H9 (cell line): ENCODE results near the gene BAG3. TPM values are rescaled to one million over a fixed set of nuclear protein-coding genes. Genes with fewer than 3 reads are reported as not detected.

Experiments used
- DNase-seq: peaks from one replicate; pipeline ENCODE4 v3.0.0-alpha.2; 2017
- H2AFZ ChIP-seq: one replicate; pipeline ENCODE4 v1.6.1; 2013; ENCODE audit warnings: mild to moderate bottlenecking, low read length, control low read depth, moderate library complexity
- H2AK5ac ChIP-seq: 2 replicates; pipeline ENCODE4 v1.6.1; 2013; ENCODE audit warnings: low read length, control low read depth, mixed read lengths; ENCODE audit not compliant: insufficient read length
- H2BK120ac ChIP-seq: one replicate; pipeline ENCODE4 v1.6.1; 2013; ENCODE audit warnings: low read depth, mild to moderate bottlenecking, low read length, control low read depth, inconsistent platforms; ENCODE audit not compliant: poor library complexity, severe bottlenecking
- H2BK12ac ChIP-seq: 2 replicates; pipeline ENCODE4 v1.6.1; 2013; ENCODE audit warnings: low read length, control low read depth, mixed read lengths, low read depth; ENCODE audit not compliant: insufficient read length
- H2BK15ac ChIP-seq: 2 replicates; pipeline ENCODE4 v1.6.1; 2013; ENCODE audit warnings: low read depth, low read length, control low read depth
- H2BK20ac ChIP-seq: one replicate; pipeline ENCODE4 v1.6.1; 2013; ENCODE audit warnings: low read depth, mild to moderate bottlenecking, low read length, control low read depth, inconsistent platforms; ENCODE audit not compliant: poor library complexity, severe bottlenecking
- H2BK5ac ChIP-seq: 2 replicates; pipeline ENCODE4 v1.6.1; 2013; ENCODE audit warnings: low read length, control low read depth, mixed read lengths; ENCODE audit not compliant: insufficient read length
- H3K14ac ChIP-seq: 2 replicates; pipeline ENCODE4 v1.6.1; 2013; ENCODE audit warnings: low read length, control low read depth; ENCODE audit not compliant: insufficient read depth
- H3K18ac ChIP-seq: 2 replicates; pipeline ENCODE4 v1.6.1; 2013; ENCODE audit warnings: low read depth, mild to moderate bottlenecking, mixed read lengths, low read length, control low read depth; ENCODE audit not compliant: insufficient read length
- H3K23ac ChIP-seq: 2 replicates; pipeline ENCODE4 v1.6.1; 2013; ENCODE audit warnings: low read length, control low read depth, mixed read lengths, low read depth; ENCODE audit not compliant: insufficient read length
- H3K23me2 ChIP-seq: 2 replicates; pipeline ENCODE4 v1.6.1; 2013; ENCODE audit warnings: low read depth, mild to moderate bottlenecking, mixed read lengths, low read length, control low read depth; ENCODE audit not compliant: insufficient read length, poor library complexity, severe bottlenecking
- H3K27ac ChIP-seq: 2 replicates; pipeline ENCODE4 v1.5.1; 2013; ENCODE audit warnings: low read length, control low read depth, mixed read lengths, low read depth; ENCODE audit not compliant: insufficient read length
- H3K27me3 ChIP-seq: 2 replicates; pipeline ENCODE4 v1.6.1; 2013; ENCODE audit warnings: low read length, control low read depth, inconsistent platforms; ENCODE audit not compliant: insufficient read depth
- H3K4ac ChIP-seq: 2 replicates; pipeline ENCODE4 v1.6.1; 2013; ENCODE audit warnings: low read depth, mild to moderate bottlenecking, control low read depth, inconsistent platforms, low read length, moderate library complexity
- H3K4me1 ChIP-seq: 2 replicates; pipeline ENCODE4 v1.6.1; 2013; ENCODE audit warnings: low read length, control low read depth, inconsistent platforms; ENCODE audit not compliant: insufficient read depth
- H3K4me2 ChIP-seq: 2 replicates; pipeline ENCODE4 v1.6.1; 2013; ENCODE audit warnings: low read length, control low read depth, mixed read lengths; ENCODE audit not compliant: insufficient read length, insufficient read depth
- H3K56ac ChIP-seq: 2 replicates; pipeline ENCODE4 v1.6.1; 2013; ENCODE audit warnings: low read depth, mild to moderate bottlenecking, mixed read lengths, low read length, control low read depth; ENCODE audit not compliant: insufficient read length
- H3K79me1 ChIP-seq: 2 replicates; pipeline ENCODE4 v1.6.1; 2013; ENCODE audit warnings: low read depth, mild to moderate bottlenecking, moderate library complexity, low read length, control low read depth, inconsistent platforms; ENCODE audit not compliant: insufficient read depth, poor library complexity, severe bottlenecking
- H3K79me2 ChIP-seq: 2 replicates; pipeline ENCODE4 v1.6.1; 2013; ENCODE audit warnings: low read length, control low read depth, inconsistent platforms; ENCODE audit not compliant: insufficient read depth
- H3K9ac ChIP-seq: 2 replicates; pipeline ENCODE4 v1.6.1; 2013; ENCODE audit warnings: low read length, control low read depth, mixed read lengths; ENCODE audit not compliant: insufficient read length; ENCODE audit errors: extremely low read depth
- H3K9me3 ChIP-seq: one replicate; pipeline ENCODE4 v1.6.1; 2013; ENCODE audit warnings: low read depth, low read length, inconsistent platforms; ENCODE audit not compliant: control insufficient read depth
- H3T11ph ChIP-seq: one replicate; pipeline ENCODE4 v1.6.1; 2013; ENCODE audit warnings: mild to moderate bottlenecking, low read length, control low read depth, inconsistent platforms
- H4K20me1 ChIP-seq: one replicate; pipeline ENCODE4 v1.6.1; 2013; ENCODE audit not compliant: control insufficient read depth, insufficient read length, insufficient read depth
- H4K5ac ChIP-seq: 2 replicates; pipeline ENCODE4 v1.6.1; 2013; ENCODE audit warnings: low read depth, mild to moderate bottlenecking, mixed read lengths, low read length, control low read depth; ENCODE audit not compliant: insufficient read length
- H4K8ac ChIP-seq: replicated peaks from 2 replicates; pipeline ENCODE4 v1.6.1; 2013; ENCODE audit warnings: low read length, control low read depth, mixed read lengths, low read depth; ENCODE audit not compliant: insufficient read length
- H4K91ac ChIP-seq: 2 replicates; pipeline ENCODE4 v1.6.1; 2013; ENCODE audit warnings: low read depth, mild to moderate bottlenecking, moderate library complexity, mixed read lengths, low read length, control low read depth; ENCODE audit not compliant: insufficient read length
- H3K27ac Mint-ChIP-seq, 3 experiments: 2 replicates in 2 of 3; 3 replicates in 1 of 3; pipeline ENCODE4 v1.8.0; 2020 to 2021; ENCODE audit warnings: mixed read lengths in 3 of 3, mild to moderate bottlenecking in 1 of 3, moderate library complexity in 1 of 3
- H3K27me3 Mint-ChIP-seq: 2 replicates; pipeline ENCODE4 v1.8.0; 2021; ENCODE audit warnings: low read depth, mild to moderate bottlenecking, moderate library complexity, mixed read lengths
- H3K36me3 Mint-ChIP-seq, 3 experiments: 2 replicates in 2 of 3; 3 replicates in 1 of 3; pipeline ENCODE4 v1.8.0; 2020 to 2021; ENCODE audit warnings: low read depth in 3 of 3, mixed read lengths in 3 of 3; ENCODE audit not compliant: insufficient read depth in 1 of 3
- H3K4me1 Mint-ChIP-seq, 2 experiments: 2 replicates each; pipeline ENCODE4 v1.8.0; 2020; ENCODE audit warnings: mixed read lengths in 2 of 2
- H3K4me3 Mint-ChIP-seq, 2 experiments: 2 replicates in 1 of 2; 3 replicates in 1 of 2; pipeline ENCODE4 v1.8.0; 2020 to 2021; ENCODE audit warnings: mild to moderate bottlenecking in 2 of 2, mixed read lengths in 2 of 2, moderate library complexity in 1 of 2
- H3K9me3 Mint-ChIP-seq, 2 experiments: 2 replicates in 1 of 2; 3 replicates in 1 of 2; pipeline ENCODE4 v1.8.0; 2020; ENCODE audit warnings: mild to moderate bottlenecking in 2 of 2, mixed read lengths in 2 of 2, moderate library complexity in 1 of 2
- WGBS: extraction: QIAGEN DNeasy Blood & Tissue Kit; methylation state at CpG from one replicate; pipeline ENCODE4 v1.1.7; 2013; ENCODE audit warnings: missing lambda C conversion rate, low lambda C conversion rate, mixed read lengths; ENCODE audit not compliant: insufficient read length; ENCODE audit errors: extremely low coverage; 5-methylcytosine and 5-hydroxymethylcytosine counted together
- total RNA-seq: library from RNA; stranded (reverse); gene quantifications from 2 replicates; pipeline ENCODE4 v1.2.1, GENCODE V29; 2021
- TF ChIP-seq, protein P1 (sequence below): fragments of 200-600 bp; sonication (generic); conservative IDR thresholded peaks from 3 replicates; pipeline ENCODE4 v1.8.0; 2021; ENCODE audit warnings: antibody characterized with exemption, mild to moderate bottlenecking

The BAG3 gene
- total RNA-seq, 1 experiment from 2014 or later = 11.4 TPM

DNA sequence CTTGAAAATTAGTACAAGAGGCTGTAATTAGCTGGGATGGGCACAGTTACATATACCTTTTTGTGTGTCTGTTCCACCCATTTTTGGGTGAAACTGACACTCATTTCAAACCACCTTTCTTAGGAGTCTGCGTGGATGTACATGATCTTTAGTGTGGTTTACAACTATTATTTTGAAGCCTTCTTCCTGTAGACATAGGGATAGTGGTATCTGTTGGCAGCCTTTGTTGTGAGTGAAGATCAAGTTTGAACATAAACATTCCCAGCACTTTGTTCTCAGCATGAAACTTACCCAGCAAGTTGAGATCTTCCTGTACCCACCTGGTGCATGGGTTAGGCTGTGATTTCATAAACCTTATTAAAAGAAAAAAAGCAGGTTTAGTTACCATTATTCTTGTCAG lies 2.0 kb downstream of the BAG3 start:
- Histone ChIP-seq H2BK120ac (no peak overlapping the region), H4K5ac (no peak overlapping the region), H3K9ac (no peak overlapping the region), H3K27me3 (no peaks in the 10 kb centered on the region), H4K8ac (no peak overlapping the region), H2BK5ac (no peak overlapping the region), H3K23me2 (no peaks in the 10 kb centered on the region), H4K20me1 (no peaks in the 10 kb centered on the region), H3K23ac (no peak overlapping the region), H3K4me1 (peaks cover 4% of the 10 kb centered on the region; the same call in 1 of the 2 replicates), H3K4me2 (peak overlapping the region; percentile 42), H3K9me3 (no peaks in the 10 kb centered on the region), H3K56ac (no peak overlapping the region), H3K14ac (no peak overlapping the region), H2AK5ac (no peak overlapping the region), H4K91ac (no peak overlapping the region), H3K79me1 (no peaks in the 10 kb centered on the region), H3K79me2 (no peaks in the 10 kb centered on the region; the same call in 1 of the 2 replicates), H3K4ac (no peak overlapping the region), H3K18ac (no peak overlapping the region), H3K27ac (no peak overlapping the region), H2AFZ (no peak overlapping the region), H2BK12ac (no peak overlapping the region), H2BK20ac (no peak overlapping the region), H2BK15ac (no peak overlapping the region), H3T11ph (no peak overlapping the region)
- peak overlapping the region; percentile 18 to 43; a peak in 4 of 5 replicates for H3K4me3 Mint-ChIP-seq
- no peaks in the 10 kb centered on the region for H3K9me3 Mint-ChIP-seq
- no CpG with 5 or more reads among the region's 1 CpG for WGBS
- no peaks in the 10 kb centered on the region; the same call in none of the 2 replicates for H3K27me3 Mint-ChIP-seq
- H3K4me1 Mint-ChIP-seq = peaks cover 35 to 39% of the 10 kb centered on the region in 2 experiments
- no peak for DNase-seq
- no peak overlapping the region for H3K27ac Mint-ChIP-seq
- TF ChIP-seq, protein P1, sequence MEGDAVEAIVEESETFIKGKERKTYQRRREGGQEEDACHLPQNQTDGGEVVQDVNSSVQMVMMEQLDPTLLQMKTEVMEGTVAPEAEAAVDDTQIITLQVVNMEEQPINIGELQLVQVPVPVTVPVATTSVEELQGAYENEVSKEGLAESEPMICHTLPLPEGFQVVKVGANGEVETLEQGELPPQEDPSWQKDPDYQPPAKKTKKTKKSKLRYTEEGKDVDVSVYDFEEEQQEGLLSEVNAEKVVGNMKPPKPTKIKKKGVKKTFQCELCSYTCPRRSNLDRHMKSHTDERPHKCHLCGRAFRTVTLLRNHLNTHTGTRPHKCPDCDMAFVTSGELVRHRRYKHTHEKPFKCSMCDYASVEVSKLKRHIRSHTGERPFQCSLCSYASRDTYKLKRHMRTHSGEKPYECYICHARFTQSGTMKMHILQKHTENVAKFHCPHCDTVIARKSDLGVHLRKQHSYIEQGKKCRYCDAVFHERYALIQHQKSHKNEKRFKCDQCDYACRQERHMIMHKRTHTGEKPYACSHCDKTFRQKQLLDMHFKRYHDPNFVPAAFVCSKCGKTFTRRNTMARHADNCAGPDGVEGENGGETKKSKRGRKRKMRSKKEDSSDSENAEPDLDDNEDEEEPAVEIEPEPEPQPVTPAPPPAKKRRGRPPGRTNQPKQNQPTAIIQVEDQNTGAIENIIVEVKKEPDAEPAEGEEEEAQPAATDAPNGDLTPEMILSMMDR = no peak
- H3K36me3 Mint-ChIP-seq = peaks cover 0 to 11% (median 2%) of the 10 kb centered on the region in 3 experiments; a peak in 5 of 7 replicates
